Activated naive CD8-positive, alpha-beta T cell (primary cell): ENCODE data around the gene PPIF.

Source experiments
- H3K27ac Mint-ChIP-seq: one replicate; pipeline ENCODE4 v1.8.0; 2021; ENCODE audit warnings: mixed read lengths
- H3K27me3 Mint-ChIP-seq: one replicate; pipeline ENCODE4 v1.8.0; 2021; ENCODE audit warnings: mixed read lengths
- H3K36me3 Mint-ChIP-seq: one replicate; pipeline ENCODE4 v1.8.0; 2021; ENCODE audit warnings: mixed read lengths
- H3K4me1 Mint-ChIP-seq: one replicate; pipeline ENCODE4 v1.8.0; 2021; ENCODE audit warnings: low read depth, mixed read lengths
- H3K4me3 Mint-ChIP-seq: one replicate; pipeline ENCODE4 v1.8.0; 2021; ENCODE audit warnings: mild to moderate bottlenecking, mixed read lengths
- H3K9me3 Mint-ChIP-seq: one replicate; pipeline ENCODE4 v1.8.0; 2021; ENCODE audit warnings: low read depth, mixed read lengths

PPIF gene

GRCh38 chr10:79347226-79347893 lies at the start of gene PPIF:
Gene PPIF (plus strand): TSS chr10:79347469. CDS start chr10:79347549, 80 bp downstream.
- H3K4me1 Mint-ChIP-seq = peaks cover 25% of the 10 kb centered on the region
- H3K4me3 Mint-ChIP-seq = peak within 1 kb of the TSS; percentile 89
- H3K27ac Mint-ChIP-seq = peak within 1 kb of the TSS; percentile 90
- H3K27me3 Mint-ChIP-seq = no peaks in the 10 kb centered on the region
- no peaks in the 10 kb centered on the region for H3K9me3 Mint-ChIP-seq
- peaks cover 2% of the 10 kb centered on the region for H3K36me3 Mint-ChIP-seq

- Mint-ChIP-seq H3K27me3 (no peaks in the 10 kb centered on the region), H3K36me3 (peaks cover 12% of the 10 kb centered on the region), H3K4me3 (no peak overlapping the region), H3K9me3 (no peaks in the 10 kb centered on the region), H3K27ac (no peak overlapping the region), H3K4me1 (no peaks in the 10 kb centered on the region)
Observed at GRCh38 chr10:79298403-79299244, 48.6 kb upstream of the PPIF start.

GRCh38 chr10:79299397-79300241 lies 47.6 kb upstream of the PPIF start:
- no peaks in the 10 kb centered on the region for H3K9me3 Mint-ChIP-seq
- no peaks in the 10 kb centered on the region for H3K27me3 Mint-ChIP-seq
- H3K36me3 Mint-ChIP-seq = peaks cover 10% of the 10 kb centered on the region
- H3K4me3 Mint-ChIP-seq = no peak overlapping the region
- H3K4me1 Mint-ChIP-seq = no peaks in the 10 kb centered on the region
- H3K27ac Mint-ChIP-seq = no peak overlapping the region

- H3K27ac Mint-ChIP-seq = no peak overlapping the region
- no peaks in the 10 kb centered on the region for H3K9me3 Mint-ChIP-seq
- peaks cover 5% of the 10 kb centered on the region for H3K36me3 Mint-ChIP-seq
- no peak overlapping the region for H3K4me3 Mint-ChIP-seq
- no peaks in the 10 kb centered on the region for H3K27me3 Mint-ChIP-seq
- H3K4me1 Mint-ChIP-seq = no peaks in the 10 kb centered on the region
Observed at GRCh38 chr10:79300711-79301110, 46.6 kb upstream of the PPIF start.

- no peaks in the 10 kb centered on the region for H3K4me1 Mint-ChIP-seq
- no peak overlapping the region for H3K27ac Mint-ChIP-seq
- no peaks in the 10 kb centered on the region for H3K9me3 Mint-ChIP-seq
- H3K36me3 Mint-ChIP-seq = peaks cover 5% of the 10 kb centered on the region
- no peaks in the 10 kb centered on the region for H3K27me3 Mint-ChIP-seq
- H3K4me3 Mint-ChIP-seq = no peak overlapping the region
Observed at GRCh38 chr10:79301754-79302530, 45.3 kb upstream of the PPIF start.

GRCh38 chr10:79303631-79304478 lies 43.4 kb upstream of the PPIF start:
- no peaks in the 10 kb centered on the region for H3K9me3 Mint-ChIP-seq
- H3K4me1 Mint-ChIP-seq = no peaks in the 10 kb centered on the region
- H3K36me3 Mint-ChIP-seq = peaks cover 9% of the 10 kb centered on the region
- no peaks in the 10 kb centered on the region for H3K27me3 Mint-ChIP-seq
- no peak overlapping the region for H3K4me3 Mint-ChIP-seq
- no peak overlapping the region for H3K27ac Mint-ChIP-seq

- Mint-ChIP-seq H3K36me3 (peaks cover 12% of the 10 kb centered on the region), H3K4me1 (no peaks in the 10 kb centered on the region), H3K27ac (no peak overlapping the region)
Observed at GRCh38 chr10:79304479-79305087, 42.7 kb upstream of the PPIF start.

GRCh38 chr10:79305515-79305914 lies 41.8 kb upstream of the PPIF start:
- H3K9me3 Mint-ChIP-seq = no peaks in the 10 kb centered on the region
- H3K27me3 Mint-ChIP-seq = no peaks in the 10 kb centered on the region
- H3K36me3 Mint-ChIP-seq = peaks cover 13% of the 10 kb centered on the region
- no peak overlapping the region for H3K27ac Mint-ChIP-seq
- no peaks in the 10 kb centered on the region for H3K4me1 Mint-ChIP-seq
- H3K4me3 Mint-ChIP-seq = no peak overlapping the region

More at GRCh38 chr10:79304479-79305087, 42.7 kb upstream of the PPIF start:
- Mint-ChIP-seq H3K9me3 (no peaks in the 10 kb centered on the region), H3K4me3 (no peak overlapping the region), H3K27me3 (no peaks in the 10 kb centered on the region)

GRCh38 chr10:79305988-79306387 lies 41.3 kb upstream of the PPIF start:
- H3K9me3 Mint-ChIP-seq = no peaks in the 10 kb centered on the region
- H3K27me3 Mint-ChIP-seq = no peaks in the 10 kb centered on the region
- H3K4me1 Mint-ChIP-seq = no peaks in the 10 kb centered on the region
- no peak overlapping the region for H3K4me3 Mint-ChIP-seq
- peaks cover 13% of the 10 kb centered on the region for H3K36me3 Mint-ChIP-seq
- H3K27ac Mint-ChIP-seq = no peak overlapping the region

- Mint-ChIP-seq H3K4me3 (no peak overlapping the region), H3K27me3 (no peaks in the 10 kb centered on the region), H3K9me3 (no peaks in the 10 kb centered on the region), H3K4me1 (no peaks in the 10 kb centered on the region), H3K27ac (no peak overlapping the region), H3K36me3 (peaks cover 10% of the 10 kb centered on the region)
Observed at GRCh38 chr10:79306644-79307220, 40.5 kb upstream of the PPIF start.

GRCh38 chr10:79308016-79308415 lies 39.3 kb upstream of the PPIF start:
- Mint-ChIP-seq H3K27me3 (no peaks in the 10 kb centered on the region), H3K27ac (no peak overlapping the region), H3K36me3 (peaks cover 7% of the 10 kb centered on the region), H3K9me3 (no peaks in the 10 kb centered on the region), H3K4me3 (no peak overlapping the region), H3K4me1 (no peaks in the 10 kb centered on the region)

- H3K36me3 Mint-ChIP-seq = peaks cover 7% of the 10 kb centered on the region
- no peak overlapping the region for H3K4me3 Mint-ChIP-seq
- H3K27ac Mint-ChIP-seq = no peak overlapping the region
- no peaks in the 10 kb centered on the region for H3K4me1 Mint-ChIP-seq
- no peaks in the 10 kb centered on the region for H3K27me3 Mint-ChIP-seq
- H3K9me3 Mint-ChIP-seq = no peaks in the 10 kb centered on the region
Observed at GRCh38 chr10:79308969-79309665, 38.2 kb upstream of the PPIF start.
